Measurements from ENCODE around the gene PALM2AKAP2. TPM values are rescaled to one million over a fixed set of nuclear protein-coding genes. Genes with fewer than 3 reads are reported as not detected.

Gene PALM2AKAP2
- total RNA-seq, 6 experiments from 2014 or later = 20.1 to 35.1 (median 22.7) TPM

- Mint-ChIP-seq H3K4me3 (peak overlapping the region; percentile 61), H3K36me3 (ENCODE audit: low read depth) (no peaks in the 10 kb centered on the region), H3K27ac (peak overlapping the region; percentile 51; the same call in 1 of the 2 replicates), H3K27me3 (ENCODE audit: insufficient read depth) (peaks cover 2% of the 10 kb centered on the region; the same call in 1 of the 2 replicates), H3K9me3 (no peaks in the 10 kb centered on the region), H3K4me1 (ENCODE audit: low read depth) (peaks cover 69% of the 10 kb centered on the region)
- DNase-seq = peak; percentile 26
- TF ChIP-seq CTCF (IDR thresholded peaks at IDR 0.05) = no peak
Measured at GRCh38 chr9:109771087-109771486, 8.9 kb upstream of the PALM2AKAP2 start.

GRCh38 chr9:109771796-109772531 lies 8.0 kb upstream of the PALM2AKAP2 start:
- no peaks in the 10 kb centered on the region for H3K9me3 Mint-ChIP-seq
- peak overlapping the region; percentile 51; the same call in 1 of the 2 replicates for H3K27ac Mint-ChIP-seq
- peak; percentile 10 for DNase-seq
- TF ChIP-seq CTCF (IDR thresholded peaks at IDR 0.05) = no peak
- H3K4me1 Mint-ChIP-seq (ENCODE audit: low read depth) = peaks cover 60% of the 10 kb centered on the region
- H3K27me3 Mint-ChIP-seq (ENCODE audit: insufficient read depth) = peaks cover 2% of the 10 kb centered on the region; the same call in 1 of the 2 replicates
- peak overlapping the region; percentile 33 for H3K4me3 Mint-ChIP-seq
- no peaks in the 10 kb centered on the region for H3K36me3 Mint-ChIP-seq (ENCODE audit: low read depth)

GRCh38 chr9:109775516-109775915 lies 4.5 kb upstream of the PALM2AKAP2 start:
- peak; percentile 17 for DNase-seq
- Mint-ChIP-seq H3K4me3 (no peak overlapping the region), H3K9me3 (no peaks in the 10 kb centered on the region), H3K36me3 (ENCODE audit: low read depth) (no peaks in the 10 kb centered on the region), H3K27me3 (ENCODE audit: insufficient read depth) (peaks cover 3% of the 10 kb centered on the region; the same call in 1 of the 2 replicates), H3K27ac (no peak overlapping the region), H3K4me1 (ENCODE audit: low read depth) (peaks cover 35% of the 10 kb centered on the region)
- no peak for TF ChIP-seq CTCF (IDR thresholded peaks at IDR 0.05)

GRCh38 chr9:109776391-109776790 lies 3.6 kb upstream of the PALM2AKAP2 start:
- H3K9me3 Mint-ChIP-seq = no peaks in the 10 kb centered on the region
- no peak overlapping the region for H3K4me3 Mint-ChIP-seq
- no peak overlapping the region for H3K27ac Mint-ChIP-seq
- peaks cover 26% of the 10 kb centered on the region for H3K4me1 Mint-ChIP-seq (ENCODE audit: low read depth)
- H3K27me3 Mint-ChIP-seq (ENCODE audit: insufficient read depth) = peaks cover 3% of the 10 kb centered on the region; the same call in 1 of the 2 replicates
- no peaks in the 10 kb centered on the region for H3K36me3 Mint-ChIP-seq (ENCODE audit: low read depth)
- no peak for DNase-seq
- no peak for TF ChIP-seq CTCF (IDR thresholded peaks at IDR 0.05)

- H3K4me3 Mint-ChIP-seq = peak overlapping the region; percentile 96
- peak overlapping the region; percentile 86 for H3K27ac Mint-ChIP-seq
- peaks cover 3% of the 10 kb centered on the region; the same call in 1 of the 2 replicates for H3K27me3 Mint-ChIP-seq (ENCODE audit: insufficient read depth)
- DNase-seq = no peak
- H3K36me3 Mint-ChIP-seq (ENCODE audit: low read depth) = no peaks in the 10 kb centered on the region; the same call in none of the 2 replicates
- no peak for TF ChIP-seq CTCF (IDR thresholded peaks at IDR 0.05)
- no peaks in the 10 kb centered on the region for H3K9me3 Mint-ChIP-seq
- peaks cover 26% of the 10 kb centered on the region for H3K4me1 Mint-ChIP-seq (ENCODE audit: low read depth)
Measured at GRCh38 chr9:109780453-109781033, 545 bp downstream of the PALM2AKAP2 start.
